Testis (tissue), 2 donors: ENCODE results near the gene ZNF106.

Experiments used
- CTCF ChIP-seq, 3 experiments: fragments of 450-650 bp in 2 of 3; fragments of 200-600 bp in 1 of 3; sonication (generic) in 1 of 3; IDR thresholded peaks; one replicate each; pipeline ENCODE4 v1.5.1; 2016 to 2019; ENCODE audit warnings: antibody characterized with exemption in 3 of 3, mild to moderate bottlenecking in 2 of 3, moderate library complexity in 1 of 3
- POLR2A ChIP-seq: fragments of 450-650 bp; IDR thresholded peaks from one replicate; pipeline ENCODE4 v1.6.1; 2017; ENCODE audit warnings: antibody characterized with exemption, mild to moderate bottlenecking, moderate library complexity

- TF ChIP-seq CTCF (IDR thresholded peaks at IDR 0.05) = no peak
- TF ChIP-seq POLR2A = no peak
These were observed 41.0 kb downstream of the ZNF106 start for GRCh38 chr15:42449770-42450424.
